B cell (primary cell): ENCODE results near the gene KIF2A. TPM values are rescaled to one million over a fixed set of nuclear protein-coding genes. Genes with fewer than 3 reads are reported as not detected.

Experiments
- ATAC-seq: fragments of 200-7000 bp; cut with Tn5 transposase; one replicate; pipeline ENCODE4 v1.10.0; 2021; ENCODE audit warnings: low read depth, mild to moderate bottlenecking, moderate number of reproducible peaks, moderate library complexity
- CTCF ChIA-PET: fragments of 350-600 bp; sonication (Branson Sonifier 250); formaldehyde crosslinking; loops from one replicate; lab custom pipeline; 2021; ENCODE audit warnings: antibody characterized with exemption, inconsistent platforms; lab: Charles Lee
- POLR2A ChIA-PET: fragments of 350-600 bp; sonication (Branson Sonifier 250); formaldehyde crosslinking; loops from one replicate; lab custom pipeline; 2021; ENCODE audit warnings: antibody characterized with exemption; lab: Charles Lee
- DNase-seq: peaks from one replicate; pipeline ENCODE4 v3.0.0; 2013
- H2AFZ ChIP-seq: 2 replicates; pipeline ENCODE4 v1.6.1; 2012; ENCODE audit warnings: mild to moderate bottlenecking, low read depth, low read length; ENCODE audit not compliant: insufficient read depth, poor library complexity, severe bottlenecking
- H3K27ac ChIP-seq, 2 donors: 1 replicate in 1 of 2; 2 replicates in 1 of 2; pipeline ENCODE4 v1.5.1; 2012 to 2013; ENCODE audit warnings: low read length in 2 of 2, mild to moderate bottlenecking in 2 of 2, moderate library complexity in 1 of 2
- H3K27me3 ChIP-seq, 4 experiments: fragments of 200-600 bp in 1 of 4; sonication (generic) in 1 of 4; replicated peaks in 1 of 4; 1 replicate in 2 of 4; 2 replicates in 2 of 4; pipeline versions ENCODE4 v1.6.1 to v1.7.0; 2013 to 2016; ENCODE audit warnings: low read length in 3 of 4, mild to moderate bottlenecking in 2 of 4, mixed read lengths in 1 of 4, moderate library complexity in 1 of 4; ENCODE audit not compliant: insufficient read depth in 4 of 4, control insufficient read depth in 3 of 4; ENCODE audit errors: control extremely low read depth in 1 of 4
- H3K36me3 ChIP-seq, 2 experiments: replicated peaks in 1 of 2; 1 replicate in 1 of 2; 2 replicates in 1 of 2; pipeline versions ENCODE4 v1.6.1 to v1.7.1; 2013; ENCODE audit warnings: low read length in 1 of 2; ENCODE audit not compliant: insufficient read depth in 2 of 2, control insufficient read depth in 1 of 2; ENCODE audit errors: control extremely low read depth in 1 of 2, extremely low read depth in 1 of 2
- H3K4me1 ChIP-seq, 2 donors: fragments of 200-600 bp in 1 of 2; sonication (generic) in 1 of 2; 1 replicate in 1 of 2; 2 replicates in 1 of 2; pipeline versions ENCODE4 v1.5.1 to v1.6.1; 2013 to 2017; ENCODE audit warnings: low read length in 2 of 2; ENCODE audit not compliant: control insufficient read depth in 2 of 2, insufficient read depth in 2 of 2
- H3K4me2 ChIP-seq: replicated peaks from 2 replicates; pipeline ENCODE3; 2012; ENCODE audit warnings: mild to moderate bottlenecking, low read depth, low read length; ENCODE audit not compliant: poor library complexity, severe bottlenecking
- H3K4me3 ChIP-seq, 5 experiments: fragments of 200-600 bp in 1 of 5; sonication (generic) in 1 of 5; 1 replicate in 3 of 5; 2 replicates in 2 of 5; pipeline versions ENCODE4 v1.5.1 to v1.7.0; 2011 to 2016; ENCODE audit warnings: low read length in 4 of 5, mild to moderate bottlenecking in 4 of 5, low read depth in 2 of 5, control low read depth in 1 of 5, moderate library complexity in 1 of 5; ENCODE audit not compliant: insufficient read depth in 1 of 5; ENCODE audit errors: control extremely low read depth in 1 of 5, extremely low read depth in 1 of 5
- H3K79me2 ChIP-seq: fragments of 200-600 bp; sonication (generic); one replicate; pipeline ENCODE4 v1.6.0; 2016; ENCODE audit warnings: low read length; ENCODE audit not compliant: control insufficient read depth, insufficient read depth
- H3K9ac ChIP-seq: fragments of 200-600 bp; sonication (generic); 2 replicates; pipeline ENCODE4 v1.6.1; 2017; ENCODE audit warnings: mild to moderate bottlenecking, low read length, moderate library complexity
- H3K9me3 ChIP-seq, 3 donors: one replicate each; pipeline versions ENCODE4 v1.6.1 to v1.7.1; 2013; ENCODE audit warnings: low read length in 2 of 3; ENCODE audit not compliant: control insufficient read depth in 2 of 3, insufficient read depth in 1 of 3; ENCODE audit errors: control extremely low read depth in 1 of 3
- H4K20me1 ChIP-seq: 2 replicates; pipeline ENCODE4 v1.6.0; 2012; ENCODE audit warnings: mild to moderate bottlenecking, low read length; ENCODE audit not compliant: insufficient read depth, control insufficient read depth, poor library complexity, severe bottlenecking
- H3K27ac Mint-ChIP-seq: one replicate; pipeline ENCODE4 v1.8.0; 2021; ENCODE audit warnings: mixed read lengths
- H3K27me3 Mint-ChIP-seq: one replicate; pipeline ENCODE4 v1.8.0; 2021; ENCODE audit warnings: mixed read lengths
- H3K4me1 Mint-ChIP-seq: one replicate; pipeline ENCODE4 v1.8.0; 2021; ENCODE audit warnings: mixed read lengths
- H3K4me3 Mint-ChIP-seq: one replicate; pipeline ENCODE4 v1.8.0; 2021; ENCODE audit warnings: mixed read lengths
- H3K9me3 Mint-ChIP-seq: one replicate; pipeline ENCODE4 v1.8.0; 2022; ENCODE audit warnings: mixed read lengths; ENCODE audit not compliant: insufficient read depth
- EZH2 ChIP-seq: IDR thresholded peaks from 2 replicates; pipeline ENCODE4 v1.6.1; 2012; ENCODE audit warnings: borderline replicate concordance, low read depth, mild to moderate bottlenecking, moderate library complexity, low read length; ENCODE audit not compliant: insufficient read depth, poor library complexity, severe bottlenecking
- WGBS: methylation state at CpG from one replicate; pipeline ENCODE4 v1.1.5; 2013; ENCODE audit warnings: missing lambda C conversion rate; ENCODE audit not compliant: insufficient coverage; 5-methylcytosine and 5-hydroxymethylcytosine counted together
- intact Hi-C: fragments of 100-400 bp; cut with micrococcal nuclease; formaldehyde crosslinking; loops from one replicate; pipeline ENCODE4 v1.10.0; 2022
- polyA plus RNA-seq: library from polyadenylated mRNA; depleted of rRNA; stranded (reverse); fragments of >200 nt; gene quantifications from 2 replicates; pipeline ENCODE4 v1.2.3, GENCODE V29; 2012
- total RNA-seq, 2 donors: library from RNA; stranded (reverse); fragments of 120-200 nt in 1 of 2; gene quantifications; 1 replicate in 1 of 2; 2 replicates in 1 of 2; pipeline versions ENCODE4 v1.2.3 to v1.2.4, GENCODE V29; 2013 to 2022
- TF ChIP-seq, protein P1 (sequence below): fragments of 200-600 bp; IDR thresholded peaks from one replicate; pipeline ENCODE4 v1.8.0; 2022; ENCODE audit warnings: antibody characterized with exemption, mild to moderate bottlenecking

Gene KIF2A
- total and polyA plus RNA-seq, 2 donors (not counting 1 experiment from before 2014, with no cell fraction given): 12.9 to 59.0 TPM

DNA sequence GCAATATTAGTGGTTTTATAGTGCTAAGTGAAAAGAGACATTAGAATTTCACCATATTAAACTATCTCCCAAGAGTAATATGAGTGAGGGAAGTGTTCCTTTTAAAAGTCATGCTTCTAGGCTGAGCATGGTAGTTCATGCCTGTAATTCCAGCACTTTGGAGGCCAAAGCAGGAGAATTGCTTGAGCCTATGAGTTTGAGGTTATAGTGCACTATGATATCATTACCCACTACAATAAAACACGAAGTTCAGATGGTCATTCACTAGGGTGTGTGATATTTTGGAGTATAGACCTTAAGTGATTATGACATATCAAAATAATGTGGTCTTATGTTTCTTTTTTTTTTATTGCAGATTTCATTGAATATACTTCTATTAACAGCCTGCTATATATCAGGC is 6.7 kb downstream of the KIF2A start:
- no peak overlapping the region for H3K27ac Mint-ChIP-seq

DNA sequence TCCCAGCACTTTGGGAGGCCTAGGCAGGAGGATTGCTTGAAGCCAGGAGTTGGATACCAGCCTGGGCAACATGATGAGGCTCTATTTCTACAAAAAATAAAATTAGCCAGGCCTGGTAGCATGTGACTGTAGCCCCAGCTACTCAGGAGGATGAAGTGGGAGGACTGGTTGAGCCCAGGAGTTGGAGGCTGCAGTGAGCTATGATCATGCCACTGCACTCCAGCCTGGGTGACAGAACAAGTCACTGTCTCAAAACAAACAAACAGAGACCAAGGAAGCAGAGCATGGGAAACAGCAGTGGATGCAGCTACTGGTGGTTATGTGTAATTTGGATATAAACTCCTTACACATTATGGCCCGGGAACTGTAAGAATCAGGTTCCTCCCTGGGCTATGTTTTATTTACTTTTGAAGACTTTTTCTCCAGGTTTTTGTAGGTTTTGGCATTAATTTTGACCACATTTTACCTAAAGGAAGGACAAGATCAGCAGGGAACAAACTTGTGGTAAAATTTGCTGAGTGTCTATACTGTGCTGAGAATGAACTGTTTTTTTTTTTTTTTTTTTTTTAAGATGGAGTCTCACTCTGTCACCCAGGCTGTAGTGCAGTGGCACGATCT is 8.3 kb downstream of the KIF2A start:
- Histone ChIP-seq H3K4me2 (no peak overlapping the region), H2AFZ (no peak overlapping the region), H3K4me3 (no peak overlapping the region), H3K9me3 (no peaks in the 10 kb centered on the region), H3K36me3 (peaks cover 0 to 1% of the 10 kb centered on the region in 2 experiments), H3K27ac (no peak overlapping the region), H3K4me1 (peaks cover 0 to 7% of the 10 kb centered on the region in 2 donors), H3K27me3 (no peaks in the 10 kb centered on the region), H4K20me1 (peaks cover 88% of the 10 kb centered on the region), H3K79me2 (peaks cover 100% of the 10 kb centered on the region), H3K9ac (no peak overlapping the region)
- H3K27me3 Mint-ChIP-seq: no peaks in the 10 kb centered on the region
- no peaks in the 10 kb centered on the region for H3K9me3 Mint-ChIP-seq
- ATAC-seq (no peak), DNase-seq (no peak)
- intact Hi-C loops: no loop called here
- H3K4me1 Mint-ChIP-seq: peaks cover 65% of the 10 kb centered on the region
- CTCF ChIA-PET: interaction anchor here (1.7 kb wide), 1 partner anchor 90 kb away, joined by 3 read pairs; no protein-coding TSS in a partner anchor
- H3K4me3 Mint-ChIP-seq: no peak overlapping the region
- POLR2A ChIA-PET: no interaction called here
- H3K27ac Mint-ChIP-seq: no peak overlapping the region
- TF ChIP-seq EZH2: no peak
- TF ChIP-seq, protein P1, sequence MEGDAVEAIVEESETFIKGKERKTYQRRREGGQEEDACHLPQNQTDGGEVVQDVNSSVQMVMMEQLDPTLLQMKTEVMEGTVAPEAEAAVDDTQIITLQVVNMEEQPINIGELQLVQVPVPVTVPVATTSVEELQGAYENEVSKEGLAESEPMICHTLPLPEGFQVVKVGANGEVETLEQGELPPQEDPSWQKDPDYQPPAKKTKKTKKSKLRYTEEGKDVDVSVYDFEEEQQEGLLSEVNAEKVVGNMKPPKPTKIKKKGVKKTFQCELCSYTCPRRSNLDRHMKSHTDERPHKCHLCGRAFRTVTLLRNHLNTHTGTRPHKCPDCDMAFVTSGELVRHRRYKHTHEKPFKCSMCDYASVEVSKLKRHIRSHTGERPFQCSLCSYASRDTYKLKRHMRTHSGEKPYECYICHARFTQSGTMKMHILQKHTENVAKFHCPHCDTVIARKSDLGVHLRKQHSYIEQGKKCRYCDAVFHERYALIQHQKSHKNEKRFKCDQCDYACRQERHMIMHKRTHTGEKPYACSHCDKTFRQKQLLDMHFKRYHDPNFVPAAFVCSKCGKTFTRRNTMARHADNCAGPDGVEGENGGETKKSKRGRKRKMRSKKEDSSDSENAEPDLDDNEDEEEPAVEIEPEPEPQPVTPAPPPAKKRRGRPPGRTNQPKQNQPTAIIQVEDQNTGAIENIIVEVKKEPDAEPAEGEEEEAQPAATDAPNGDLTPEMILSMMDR: no peak
- no CpG with 5 or more reads among the region's 2 CpGs for WGBS

More for the DNA sequence above, 6.7 kb downstream of the KIF2A start:
- Mint-ChIP-seq H3K4me3 (no peak overlapping the region), H3K27me3 (no peaks in the 10 kb centered on the region), H3K9me3 (no peaks in the 10 kb centered on the region), H3K4me1 (peaks cover 67% of the 10 kb centered on the region)
- Histone ChIP-seq H3K4me2 (no peak overlapping the region), H3K27me3 (no peaks in the 10 kb centered on the region), H3K9me3 (no peaks in the 10 kb centered on the region), H3K4me3 (no peak overlapping the region), H4K20me1 (peaks cover 77% of the 10 kb centered on the region), H3K27ac (no peak overlapping the region), H3K36me3 (peaks cover 0 to 1% of the 10 kb centered on the region in 2 experiments), H3K79me2 (peaks cover 100% of the 10 kb centered on the region), H3K9ac (no peak overlapping the region), H2AFZ (no peak overlapping the region), H3K4me1 (peaks cover 10% of the 10 kb centered on the region in 2 donors)
- ATAC-seq: no peak
- WGBS: no CpG with 5 or more reads among the region's 1 CpG
- ChIA-PET POLR2A (no interaction called here), CTCF (no interaction called here)
- TF ChIP-seq, protein P1: no peak
- TF ChIP-seq EZH2: no peak
- intact Hi-C loops: no loop called here
- DNase-seq: no peak
